SU-DHL-6 (cell line): ENCODE results near the gene A3GALT2.

Experiments used
- EZH2phosphoT487 ChIP-seq: fragments of 200-600 bp; sonication (generic), shearing (Covaris generic); conservative IDR thresholded peaks from 2 replicates; pipeline ENCODE4 v1.6.1; 2018; ENCODE audit warnings: mild to moderate bottlenecking, antibody characterized with exemption, low read length, moderate library complexity, mixed read lengths
- TF ChIP-seq, protein P1 (sequence below): fragments of 200-600 bp; sonication (generic); IDR thresholded peaks from one replicate; pipeline ENCODE4 v1.5.1; 2017; ENCODE audit warnings: antibody characterized with exemption, mild to moderate bottlenecking, low read length, moderate library complexity; ENCODE audit not compliant: insufficient read depth, poor library complexity, severe bottlenecking

GRCh38 chr1:33312413-33312749 lies 8.5 kb downstream of the A3GALT2 start:
- TF ChIP-seq, protein P1, sequence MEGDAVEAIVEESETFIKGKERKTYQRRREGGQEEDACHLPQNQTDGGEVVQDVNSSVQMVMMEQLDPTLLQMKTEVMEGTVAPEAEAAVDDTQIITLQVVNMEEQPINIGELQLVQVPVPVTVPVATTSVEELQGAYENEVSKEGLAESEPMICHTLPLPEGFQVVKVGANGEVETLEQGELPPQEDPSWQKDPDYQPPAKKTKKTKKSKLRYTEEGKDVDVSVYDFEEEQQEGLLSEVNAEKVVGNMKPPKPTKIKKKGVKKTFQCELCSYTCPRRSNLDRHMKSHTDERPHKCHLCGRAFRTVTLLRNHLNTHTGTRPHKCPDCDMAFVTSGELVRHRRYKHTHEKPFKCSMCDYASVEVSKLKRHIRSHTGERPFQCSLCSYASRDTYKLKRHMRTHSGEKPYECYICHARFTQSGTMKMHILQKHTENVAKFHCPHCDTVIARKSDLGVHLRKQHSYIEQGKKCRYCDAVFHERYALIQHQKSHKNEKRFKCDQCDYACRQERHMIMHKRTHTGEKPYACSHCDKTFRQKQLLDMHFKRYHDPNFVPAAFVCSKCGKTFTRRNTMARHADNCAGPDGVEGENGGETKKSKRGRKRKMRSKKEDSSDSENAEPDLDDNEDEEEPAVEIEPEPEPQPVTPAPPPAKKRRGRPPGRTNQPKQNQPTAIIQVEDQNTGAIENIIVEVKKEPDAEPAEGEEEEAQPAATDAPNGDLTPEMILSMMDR, result no peak
- TF ChIP-seq EZH2phosphoT487, result no peak
